HepG2 (cell line): Measurements from ENCODE around the gene SP5. TPM values are rescaled to one million over a fixed set of nuclear protein-coding genes. Genes with fewer than 3 reads are reported as not detected.

Experiments used
- AFF4 ChIP-seq: sonication (generic); formaldehyde crosslinking; IDR thresholded peaks from 2 replicates; pipeline ENCODE4 v1.4.0; 2020; ENCODE audit warnings: missing genetic modification reagents
- ATF3 ChIP-seq: sonication (generic); formaldehyde crosslinking; IDR thresholded peaks from 2 replicates; pipeline ENCODE4 v1.4.0; 2020; ENCODE audit warnings: missing genetic modification reagents
- CEBPG ChIP-seq: IDR thresholded peaks from 2 replicates; pipeline ENCODE4 v1.6.1; 2016
- CENPBD1 ChIP-seq: sonication (generic); formaldehyde crosslinking; IDR thresholded peaks from 2 replicates; pipeline ENCODE4 v1.8.0; 2022; ENCODE audit warnings: missing genetic modification reagents, low read depth, mild to moderate bottlenecking, borderline replicate concordance
- ELF3 ChIP-seq: IDR thresholded peaks from 2 replicates; pipeline ENCODE4 v1.6.1; 2016; ENCODE audit warnings: missing genetic modification reagents, missing compliant biosample characterization
- FLYWCH1 ChIP-seq: sonication (generic); formaldehyde crosslinking; IDR thresholded peaks from 2 replicates; pipeline ENCODE4 v1.8.1; 2023; ENCODE audit warnings: mild to moderate bottlenecking, missing genetic modification reagents
- KLF15 ChIP-seq: sonication (generic); formaldehyde crosslinking; IDR thresholded peaks from 2 replicates; pipeline ENCODE4 v1.8.1; 2023; ENCODE audit warnings: borderline replicate concordance, mild to moderate bottlenecking, inconsistent platforms, missing genetic modification reagents, mixed read lengths
- MAFG ChIP-seq: sonication (generic); formaldehyde crosslinking; IDR thresholded peaks from 2 replicates; pipeline ENCODE4 v1.5.1; 2020; ENCODE audit warnings: mild to moderate bottlenecking, missing genetic modification reagents
- MBD4 ChIP-seq: IDR thresholded peaks from 2 replicates; pipeline ENCODE4 v1.6.1; 2012; ENCODE audit warnings: low read length, inconsistent platforms, borderline replicate concordance
- POGZ ChIP-seq: sonication (generic); formaldehyde crosslinking; IDR thresholded peaks from 2 replicates; pipeline ENCODE4 v1.4.0; 2020; ENCODE audit warnings: mild to moderate bottlenecking, missing genetic modification reagents
- REST ChIP-seq, 2 experiments: IDR thresholded peaks; 2 replicates each; pipeline ENCODE4 v1.6.1; 2011 to 2012; ENCODE audit warnings: low read length in 2 of 2, borderline replicate concordance in 1 of 2, low read depth in 1 of 2, mild to moderate bottlenecking in 1 of 2, moderate library complexity in 1 of 2
- TEAD3 ChIP-seq: optimal IDR thresholded peaks from 2 replicates; pipeline ENCODE3; 2016; ENCODE audit warnings: borderline replicate concordance
- ZBTB39 ChIP-seq: sonication (generic); formaldehyde crosslinking; IDR thresholded peaks from 2 replicates; pipeline ENCODE4 v1.5.0; 2020; ENCODE audit warnings: missing genetic modification reagents
- ZNF256 ChIP-seq: sonication (generic); formaldehyde crosslinking; conservative IDR thresholded peaks from 2 replicates; pipeline ENCODE4 v1.4.0; 2020; ENCODE audit warnings: missing genetic modification reagents
- ZNF296 ChIP-seq: sonication (generic); formaldehyde crosslinking; conservative IDR thresholded peaks from 2 replicates; pipeline ENCODE4 v1.5.0; 2020; ENCODE audit warnings: mild to moderate bottlenecking, missing genetic modification reagents
- ZNF326 ChIP-seq: sonication (generic); formaldehyde crosslinking; IDR thresholded peaks from 2 replicates; pipeline ENCODE4 v1.4.0; 2020; ENCODE audit warnings: missing genetic modification reagents, borderline replicate concordance
- ZNF383 ChIP-seq: sonication (generic); formaldehyde crosslinking; IDR thresholded peaks from 2 replicates; pipeline ENCODE4 v1.4.0; 2020; ENCODE audit warnings: missing genetic modification reagents, mild to moderate bottlenecking, borderline replicate concordance
- ZNF780A ChIP-seq: sonication (generic); formaldehyde crosslinking; IDR thresholded peaks from 2 replicates; pipeline ENCODE4 v1.8.0; 2022; ENCODE audit warnings: mild to moderate bottlenecking, missing genetic modification reagents, moderate library complexity
- ZNF878 ChIP-seq: sonication (generic); formaldehyde crosslinking; IDR thresholded peaks from 2 replicates; pipeline ENCODE4 v1.8.1; 2023; ENCODE audit warnings: mild to moderate bottlenecking, missing genetic modification reagents, moderate library complexity
- ZSCAN30 ChIP-seq: sonication (generic); formaldehyde crosslinking; IDR thresholded peaks from 2 replicates; pipeline ENCODE4 v1.5.0; 2020; ENCODE audit warnings: mild to moderate bottlenecking, missing genetic modification reagents
- polyA plus RNA-seq, 8 experiments: library from polyadenylated mRNA; depleted of rRNA in 3 of 8; stranded (reverse) in 7 of 8; unstranded in 1 of 8; fragments of >200 nt; fragmentation: Illumina TruSeq in 4 of 8; extraction: Trizol in 4 of 8; gene quantifications; 2 replicates each; pipeline versions ENCODE4 v1.2.1 to v1.2.3, GENCODE V29; 2011 to 2016; ENCODE audit warnings: low read depth in 4 of 8, missing spikeins in 1 of 8, mixed read lengths in 1 of 8; ENCODE audit not compliant: insufficient read depth in 1 of 8
- total RNA-seq, 5 experiments: library from RNA; depleted of rRNA; stranded (reverse); fragments of >200 nt; fragmentation: Illumina TruSeq; extraction: Trizol; gene quantifications; 2 replicates each; pipeline ENCODE4 v1.2.3, GENCODE V29; 2016; ENCODE audit warnings: low read depth in 1 of 5

The SP5 gene
- total and polyA plus RNA-seq, 2 of the 13 experiments (the other 11 are each of a cell fraction or from before 2014, with no cell fraction given) = 50.8 to 119 TPM

GRCh38 chr2:170711196-170711773 is 3.9 kb upstream of the SP5 start (continued):
- no peak for TF ChIP-seq REST (IDR thresholded peaks at IDR 0.05; ENCODE audit: borderline replicate concordance in 1 of 2, low read depth in 1 of 2, low read length in 2 of 2)
- no peak for TF ChIP-seq ELF3
- TF ChIP-seq ZSCAN30 = peak; percentile 96
- TF ChIP-seq ZNF296 (CRISPR knock-in tag) = no peak
- 0 out of 2 replicates have a peak, but pooled peaks have one; percentile 23 for TF ChIP-seq AFF4 (CRISPR knock-in tag)
- TF ChIP-seq ZBTB39 (CRISPR knock-in tag) = no peak
- no peak for TF ChIP-seq ATF3 (CRISPR knock-in tag)
- peak; percentile 83; the same call in 1 of the 2 replicates for TF ChIP-seq CENPBD1 (CRISPR knock-in tag)
- 0 out of 2 replicates have a peak, but pooled peaks have one; percentile 69 for TF ChIP-seq MBD4
- TF ChIP-seq ZNF326 (CRISPR knock-in tag) = 0 out of 2 replicates have a peak, but pooled peaks have one; percentile 2
- no peak for TF ChIP-seq KLF15 (CRISPR knock-in tag)
- no peak for TF ChIP-seq ZNF780A (CRISPR knock-in tag)
- no peak for TF ChIP-seq TEAD3 (CRISPR knock-in tag)
- TF ChIP-seq ZNF878 = 0 out of 2 replicates have a peak, but pooled peaks have one; percentile 6
- TF ChIP-seq ZNF256 = 0 out of 2 replicates have a peak, but pooled peaks have one; percentile 45
- 0 out of 2 replicates have a peak, but pooled peaks have one; percentile 2 for TF ChIP-seq FLYWCH1
- TF ChIP-seq MAFG (CRISPR knock-in tag) = no peak
- no peak for TF ChIP-seq ZNF383
- TF ChIP-seq CEBPG (CRISPR knock-in tag) = peak; percentile 30; the same call in 1 of the 2 replicates
- TF ChIP-seq POGZ (CRISPR knock-in tag) = no peak
